H1 (cell line): ENCODE results near the gene MRPL27.

Experiments used
- CEBPB ChIP-seq: IDR thresholded peaks from 2 replicates; pipeline ENCODE4 v1.6.1; 2012; ENCODE audit warnings: low read depth, low read length
- CREB1 ChIP-seq: IDR thresholded peaks from 2 replicates; pipeline ENCODE4 v1.6.1; 2012; ENCODE audit warnings: inconsistent platforms
- EZH2 ChIP-seq: fragments of 200-600 bp; sonication (generic); IDR thresholded peaks from 2 replicates; pipeline ENCODE4 v1.7.1; 2012; ENCODE audit warnings: low read depth, mild to moderate bottlenecking, moderate library complexity, low read length, inconsistent platforms; ENCODE audit not compliant: severe bottlenecking
- GTF2F1 ChIP-seq: IDR thresholded peaks from 2 replicates; pipeline ENCODE4 v1.6.1; 2012; ENCODE audit warnings: low read depth, low read length, improper control_type of control experiment, borderline replicate concordance
- HDAC6 ChIP-seq: IDR thresholded peaks from one replicate; pipeline ENCODE4 v1.7.1; 2012; ENCODE audit warnings: low read depth, mild to moderate bottlenecking, inconsistent platforms, low read length, moderate library complexity
- SUZ12 ChIP-seq: fragments of 200-600 bp; sonication (generic); IDR thresholded peaks from 2 replicates; pipeline ENCODE4 v1.6.1; 2012; ENCODE audit warnings: mild to moderate bottlenecking, inconsistent platforms, low read length, moderate library complexity, mixed read lengths
- TAF1 ChIP-seq: IDR thresholded peaks from 2 replicates; pipeline ENCODE4 v1.6.1; 2011; ENCODE audit warnings: mild to moderate bottlenecking, low read depth, low read length

DNA sequence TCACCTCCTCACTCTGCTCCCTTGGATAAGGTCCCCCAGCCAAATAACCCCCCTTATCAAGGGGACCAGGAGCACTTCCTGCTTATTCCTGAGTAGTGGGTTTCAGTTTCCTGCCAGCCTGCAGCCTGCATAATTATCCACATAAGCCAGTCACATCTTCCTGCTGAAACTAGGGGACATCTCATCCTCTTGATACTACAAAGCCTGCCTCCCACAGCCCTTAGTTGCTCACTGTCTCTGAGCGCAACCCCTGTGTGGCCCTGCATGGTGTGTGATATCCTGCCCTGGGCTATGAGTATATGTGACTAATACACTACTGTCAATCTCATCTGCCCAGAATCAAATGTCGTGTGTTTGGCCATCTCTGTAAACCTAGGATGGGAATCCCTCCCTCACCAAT lies 35.0 kb downstream of the MRPL27 start:
- no peak for TF ChIP-seq CEBPB
- TF ChIP-seq SUZ12, result no peak
- TF ChIP-seq HDAC6, result no peak
- no peak for TF ChIP-seq CREB1
- no peak for TF ChIP-seq TAF1
- TF ChIP-seq EZH2, result no peak
- TF ChIP-seq GTF2F1, result no peak
